GM21390 (cell line): ENCODE measurements around the gene NCOA1.
"Not testable (repeated sequence)": the region's sequence is repeated elsewhere in the genome, so short reads cannot be mapped to it uniquely, and the experiment has no call there.

Source experiments
- ATAC-seq: cut with Tn5 transposase; IDR thresholded peaks from one replicate; pipeline ENCODE4 v1.9.1; 2021; ENCODE audit not compliant: unreplicated experiment

Gene NCOA1

GRCh38 chr2:24532057-24532456 is 41.0 kb downstream of the NCOA1 start:
- ATAC-seq, result not testable (repeated sequence)

GRCh38 chr2:24533574-24533973 is 42.5 kb downstream of the NCOA1 start:
- not testable (repeated sequence) for ATAC-seq

- no peak for ATAC-seq
These were observed 47.7 kb downstream of the NCOA1 start for GRCh38 chr2:24538720-24539119.

- ATAC-seq, result no peak
These were observed 48.2 kb downstream of the NCOA1 start for GRCh38 chr2:24539258-24539657.

GRCh38 chr2:24540011-24540477 is 49.0 kb downstream of the NCOA1 start:
- no peak for ATAC-seq

GRCh38 chr2:24541621-24542020 is 50.6 kb downstream of the NCOA1 start:
- ATAC-seq, result no peak

GRCh38 chr2:24542269-24542872 is 51.3 kb downstream of the NCOA1 start:
- ATAC-seq, result no peak

- ATAC-seq, result no peak
These were observed 52.2 kb downstream of the NCOA1 start for GRCh38 chr2:24543252-24543651.

GRCh38 chr2:24544456-24545115 is 53.5 kb downstream of the NCOA1 start:
- ATAC-seq, result no peak

GRCh38 chr2:24546669-24547068 is 55.6 kb downstream of the NCOA1 start:
- no peak for ATAC-seq

GRCh38 chr2:24548058-24548457 is 57.0 kb downstream of the NCOA1 start:
- ATAC-seq, result no peak

GRCh38 chr2:24550301-24550700 is 59.2 kb downstream of the NCOA1 start:
- ATAC-seq, result not testable (repeated sequence)

- no peak for ATAC-seq
These were observed 60.0 kb downstream of the NCOA1 start for GRCh38 chr2:24551016-24551415.

- no peak for ATAC-seq
These were observed 61.8 kb downstream of the NCOA1 start for GRCh38 chr2:24552836-24553235.

GRCh38 chr2:24558781-24559472 is 67.9 kb downstream of the NCOA1 start:
- no peak for ATAC-seq

- ATAC-seq, result no peak
These were observed 68.5 kb downstream of the NCOA1 start for GRCh38 chr2:24559473-24560113.

GRCh38 chr2:24565537-24565936 is 74.5 kb downstream of the NCOA1 start:
- ATAC-seq, result no peak

- ATAC-seq, result no peak
These were observed 75.2 kb downstream of the NCOA1 start for GRCh38 chr2:24566209-24566608.

GRCh38 chr2:24566630-24567029 is 75.6 kb downstream of the NCOA1 start:
- ATAC-seq, result no peak

- no peak for ATAC-seq
These were observed 77.5 kb downstream of the NCOA1 start for GRCh38 chr2:24568551-24568950.

- ATAC-seq, result not testable (repeated sequence)
These were observed 78.5 kb downstream of the NCOA1 start for GRCh38 chr2:24569565-24569964.

GRCh38 chr2:24570225-24570624 is 79.2 kb downstream of the NCOA1 start:
- no peak for ATAC-seq
